Measurements from ENCODE around the gene HERC3.

HERC3 gene

DNA sequence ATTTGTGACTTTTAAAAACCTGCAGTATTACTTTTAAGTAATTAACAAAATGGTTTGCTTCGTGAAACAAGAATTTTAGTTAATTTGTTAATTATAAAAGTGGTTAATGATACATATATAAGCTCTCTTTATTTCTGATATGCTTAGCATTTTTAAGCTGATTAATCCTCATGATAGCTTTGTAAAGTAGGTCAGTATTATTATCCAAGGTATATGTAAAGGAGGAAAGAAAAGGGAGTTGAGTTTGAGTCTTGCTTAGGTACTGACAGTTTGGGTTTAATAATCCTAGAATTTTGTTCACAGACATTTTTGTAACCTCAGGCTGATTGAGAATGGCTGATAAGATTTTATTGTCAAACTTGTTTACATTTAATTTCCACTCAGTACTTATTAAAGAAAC is 21.8 kb downstream of the HERC3 start:
- Mint-ChIP-seq H3K27me3 (no peaks in the 10 kb centered on the region), H3K4me3 (peak overlapping the region; percentile 77)

DNA sequence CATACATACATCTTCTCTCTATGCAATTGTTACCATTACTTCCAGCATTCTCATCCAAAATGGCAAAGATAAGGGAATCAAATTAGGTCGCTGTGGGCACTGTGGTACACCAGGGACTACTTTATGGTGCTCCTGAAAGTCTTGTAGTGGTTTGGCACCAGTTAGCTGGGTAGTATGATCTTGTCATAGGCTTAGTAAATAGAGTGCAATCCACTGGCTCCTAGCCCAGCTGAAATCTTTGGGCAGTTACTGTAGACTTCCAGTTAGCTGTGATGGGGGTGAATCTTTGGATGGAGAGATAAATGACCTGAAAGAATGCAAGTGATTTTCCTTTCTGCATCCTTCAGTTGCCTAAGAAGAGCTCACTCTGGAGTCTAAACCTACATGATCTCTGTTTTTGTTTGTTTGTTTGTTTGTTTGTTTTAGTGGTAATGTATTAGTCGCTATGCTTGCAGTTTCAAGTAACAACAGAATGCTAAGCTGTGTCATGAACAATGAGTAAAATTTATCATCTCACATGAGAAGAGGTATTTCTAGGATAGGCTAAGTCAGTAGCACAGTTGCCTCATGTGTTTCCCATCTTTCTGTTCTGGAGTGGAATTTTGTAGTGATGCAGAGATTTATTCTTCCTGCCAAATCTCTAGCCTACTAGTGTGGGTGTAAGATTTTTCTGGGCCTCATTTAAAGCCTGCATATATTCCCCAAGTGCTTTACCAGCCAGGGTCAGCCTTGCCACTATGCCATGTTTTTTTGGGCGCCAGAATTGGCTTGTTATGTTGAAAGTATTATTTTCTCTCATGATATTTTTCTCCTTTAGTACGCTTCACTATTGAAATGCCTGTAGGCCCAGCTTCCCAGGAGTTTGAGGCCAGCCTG is 24.2 kb downstream of the HERC3 start:
- ATAC-seq (replicated peaks; ENCODE audit: extremely low read depth, poor library complexity, severe bottlenecking): no peak

More for the DNA sequence above, 21.8 kb downstream of the HERC3 start:
- Mint-ChIP-seq H3K27ac (ENCODE audit: low read depth) (peak overlapping the region; percentile 97), H3K4me1 (peaks cover 68% of the 10 kb centered on the region), H3K9me3 (no peaks in the 10 kb centered on the region), H3K36me3 (ENCODE audit: insufficient read depth) (peaks cover 16% of the 10 kb centered on the region)
- no peak for ATAC-seq (replicated peaks; ENCODE audit: extremely low read depth, poor library complexity, severe bottlenecking)
- no peak for DNase-seq (ENCODE audit: low spot score in 2 of 2)

DNA sequence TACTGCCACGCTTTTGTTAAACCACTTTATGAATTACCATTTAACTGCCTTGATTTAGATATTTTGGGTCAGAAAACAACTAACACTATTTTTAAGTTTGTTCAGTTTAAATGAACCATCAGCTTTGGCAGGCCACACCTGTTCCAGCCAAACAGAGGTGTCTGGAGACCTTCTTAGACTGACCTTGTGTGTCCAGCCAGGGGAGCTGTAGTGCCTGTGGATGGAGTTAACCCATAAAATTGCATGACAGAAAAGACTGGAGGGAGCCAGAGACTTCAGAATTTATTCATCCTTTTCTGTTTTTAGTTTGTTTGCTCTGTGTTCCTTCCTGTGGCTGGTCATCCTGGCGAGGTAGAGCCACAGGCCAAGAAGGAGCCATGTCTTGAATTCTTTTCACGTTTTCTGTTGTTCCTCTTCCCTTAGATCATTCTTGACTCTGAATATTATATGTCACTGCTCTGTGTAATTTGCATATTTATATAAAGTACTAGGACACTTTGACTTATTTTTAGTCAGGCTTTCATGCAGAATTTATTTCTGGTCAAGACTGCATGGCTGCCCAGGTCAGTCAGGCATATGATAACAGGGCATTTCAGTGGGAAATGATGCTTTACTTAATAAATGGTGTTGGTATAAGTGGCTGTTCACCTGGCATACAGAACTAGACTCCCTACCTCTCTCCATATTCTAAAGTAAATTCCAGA is 26.7 kb downstream of the HERC3 start:
- DNase-seq (ENCODE audit: low spot score in 2 of 2) (no peak), ATAC-seq (replicated peaks; ENCODE audit: extremely low read depth, poor library complexity, severe bottlenecking) (no peak)
- Mint-ChIP-seq H3K36me3 (ENCODE audit: insufficient read depth) (peaks cover 6% of the 10 kb centered on the region), H3K4me3 (no peak overlapping the region), H3K27me3 (no peaks in the 10 kb centered on the region), H3K27ac (ENCODE audit: low read depth) (no peak overlapping the region), H3K9me3 (peaks cover 4% of the 10 kb centered on the region), H3K4me1 (peaks cover 45% of the 10 kb centered on the region)

More for the DNA sequence above, 24.2 kb downstream of the HERC3 start:
- H3K4me1 Mint-ChIP-seq: peaks cover 62% of the 10 kb centered on the region
- no peaks in the 10 kb centered on the region for H3K27me3 Mint-ChIP-seq
- no peak overlapping the region for H3K4me3 Mint-ChIP-seq
- peaks cover 11% of the 10 kb centered on the region for H3K36me3 Mint-ChIP-seq (ENCODE audit: insufficient read depth)
- DNase-seq (ENCODE audit: low spot score in 2 of 2): no peak
- H3K9me3 Mint-ChIP-seq: no peaks in the 10 kb centered on the region
- H3K27ac Mint-ChIP-seq (ENCODE audit: low read depth): no peak overlapping the region

DNA sequence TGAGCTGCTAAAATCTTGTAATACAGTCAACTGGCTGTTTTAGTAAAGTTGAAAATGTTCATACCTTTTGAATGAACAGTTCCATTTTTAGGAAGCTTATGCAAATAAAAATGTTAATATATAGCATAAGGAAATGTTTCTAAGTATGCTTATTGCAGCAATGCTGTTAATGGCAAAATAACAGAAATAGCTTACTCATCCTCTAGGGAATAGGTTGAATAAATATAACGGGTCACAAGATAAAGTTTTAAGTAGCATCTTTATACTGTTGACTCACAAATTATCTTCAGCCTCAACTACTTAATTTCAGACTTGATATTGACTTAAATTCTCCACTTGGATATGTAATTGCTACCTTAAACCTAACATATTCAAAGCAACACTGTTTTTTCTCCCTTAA is 27.7 kb downstream of the HERC3 start:
- Mint-ChIP-seq H3K4me1 (peaks cover 39% of the 10 kb centered on the region), H3K9me3 (peaks cover 7% of the 10 kb centered on the region), H3K27me3 (no peaks in the 10 kb centered on the region), H3K36me3 (ENCODE audit: insufficient read depth) (peaks cover 6% of the 10 kb centered on the region), H3K4me3 (no peak overlapping the region), H3K27ac (ENCODE audit: low read depth) (no peak overlapping the region)
- DNase-seq (ENCODE audit: low spot score in 2 of 2) (no peak), ATAC-seq (replicated peaks; ENCODE audit: extremely low read depth, poor library complexity, severe bottlenecking) (no peak)

DNA sequence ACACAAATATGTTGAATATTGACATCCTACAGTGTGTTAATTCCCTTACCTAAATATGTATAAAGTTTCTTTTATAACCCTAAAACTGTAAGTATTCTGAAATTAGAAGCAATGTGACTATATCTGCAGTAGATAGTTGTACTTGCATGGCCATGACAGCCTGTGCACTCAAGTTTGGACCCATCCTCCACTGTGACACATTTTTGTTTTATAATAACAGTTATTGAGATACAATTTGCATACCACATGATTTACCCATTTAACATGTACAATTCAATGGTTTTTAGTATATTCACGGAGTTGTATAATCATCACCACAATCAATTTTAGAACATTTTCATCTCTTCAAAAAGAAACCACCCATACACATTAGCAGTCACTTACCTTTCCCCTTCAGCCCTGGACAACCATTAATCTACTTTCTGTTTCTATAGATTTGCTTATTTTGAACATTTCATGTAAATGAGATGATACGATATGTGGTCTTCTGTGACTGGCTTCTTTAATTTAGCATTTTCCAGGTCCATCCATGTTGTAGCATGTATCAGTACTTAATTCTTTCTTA is 29.6 kb downstream of the HERC3 start:
- Mint-ChIP-seq H3K36me3 (ENCODE audit: insufficient read depth) (peaks cover 6% of the 10 kb centered on the region), H3K27me3 (no peaks in the 10 kb centered on the region), H3K4me3 (no peak overlapping the region), H3K4me1 (peaks cover 39% of the 10 kb centered on the region), H3K9me3 (peaks cover 7% of the 10 kb centered on the region), H3K27ac (ENCODE audit: low read depth) (no peak overlapping the region)
- ATAC-seq (replicated peaks; ENCODE audit: extremely low read depth, poor library complexity, severe bottlenecking) (no peak), DNase-seq (ENCODE audit: low spot score in 2 of 2) (no peak)

DNA sequence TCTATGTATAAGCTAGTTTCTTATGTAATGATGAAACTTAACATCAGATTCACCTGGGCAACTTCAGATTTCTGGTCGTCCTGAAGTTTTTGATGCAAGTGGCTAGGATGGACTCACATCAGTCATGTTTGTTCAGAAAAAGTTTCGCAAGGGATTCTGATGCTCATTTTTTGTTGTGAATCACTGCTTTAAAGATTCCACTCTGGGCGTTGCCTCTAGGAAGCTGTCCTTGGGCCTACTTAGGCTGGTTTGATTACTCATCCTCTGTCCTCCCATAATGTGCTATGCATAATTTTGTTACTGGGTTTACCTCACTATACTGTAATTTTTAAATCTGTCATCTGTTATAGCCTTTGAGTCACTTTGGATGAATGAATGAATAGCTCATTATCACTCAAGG is 30.8 kb downstream of the HERC3 start:
- Mint-ChIP-seq H3K36me3 (ENCODE audit: insufficient read depth) (peaks cover 6% of the 10 kb centered on the region), H3K9me3 (peaks cover 7% of the 10 kb centered on the region), H3K4me1 (peaks cover 31% of the 10 kb centered on the region), H3K27ac (ENCODE audit: low read depth) (no peak overlapping the region), H3K4me3 (no peak overlapping the region), H3K27me3 (no peaks in the 10 kb centered on the region)
- DNase-seq (ENCODE audit: low spot score in 2 of 2) (no peak), ATAC-seq (replicated peaks; ENCODE audit: extremely low read depth, poor library complexity, severe bottlenecking) (no peak)

DNA sequence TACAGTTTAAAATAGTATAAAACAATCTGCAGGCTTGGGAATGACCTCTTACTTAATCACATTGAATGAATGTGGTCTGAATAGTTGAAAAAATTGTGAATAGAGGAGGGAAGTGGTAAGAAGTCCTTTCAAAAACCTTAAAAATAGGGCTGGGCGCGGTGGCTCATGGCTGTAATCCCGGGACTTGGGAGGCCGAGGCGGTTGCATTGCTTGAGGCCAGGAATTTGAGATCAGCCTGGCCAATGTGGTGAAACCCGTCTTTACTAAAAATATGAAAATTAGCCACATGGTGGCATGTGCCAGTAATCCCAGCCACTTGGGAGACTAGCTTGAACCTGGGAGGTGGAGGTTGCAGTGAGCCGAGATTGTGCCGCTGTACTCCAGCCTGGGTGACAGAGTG is 36.5 kb downstream of the HERC3 start:
- ATAC-seq (replicated peaks; ENCODE audit: extremely low read depth, poor library complexity, severe bottlenecking) (no peak), DNase-seq (ENCODE audit: low spot score in 2 of 2) (no peak)
- peaks cover 4% of the 10 kb centered on the region for H3K9me3 Mint-ChIP-seq
- peaks cover 2% of the 10 kb centered on the region for H3K36me3 Mint-ChIP-seq (ENCODE audit: insufficient read depth)
- H3K27me3 Mint-ChIP-seq: no peaks in the 10 kb centered on the region
- H3K27ac Mint-ChIP-seq (ENCODE audit: low read depth): no peak overlapping the region
- H3K4me3 Mint-ChIP-seq: no peak overlapping the region
- peaks cover 20% of the 10 kb centered on the region for H3K4me1 Mint-ChIP-seq

DNA sequence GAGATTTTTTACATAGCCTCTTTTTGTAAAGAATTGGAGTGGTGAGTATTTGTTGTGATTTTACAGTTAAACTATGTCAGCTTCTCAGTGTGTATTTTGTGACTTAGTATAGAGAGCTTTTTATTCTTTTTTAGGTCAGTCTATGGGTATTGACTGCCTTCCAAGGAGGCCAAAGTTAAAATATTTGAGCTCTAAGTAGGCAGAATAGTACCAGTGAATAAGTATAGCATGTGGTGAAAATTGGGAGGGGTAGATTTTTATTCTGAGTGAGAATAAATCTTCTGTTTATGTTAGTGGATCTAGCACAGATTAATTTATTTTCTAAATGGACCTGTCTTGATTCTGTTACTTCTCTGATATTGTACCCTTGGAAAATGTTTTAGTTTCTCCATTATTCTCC is 37.5 kb downstream of the HERC3 start:
- peaks cover 2% of the 10 kb centered on the region for H3K36me3 Mint-ChIP-seq (ENCODE audit: insufficient read depth)
- H3K4me1 Mint-ChIP-seq: peaks cover 23% of the 10 kb centered on the region
- DNase-seq (ENCODE audit: low spot score in 2 of 2): no peak
- H3K27me3 Mint-ChIP-seq: no peaks in the 10 kb centered on the region
- ATAC-seq (replicated peaks; ENCODE audit: extremely low read depth, poor library complexity, severe bottlenecking): no peak
- no peak overlapping the region for H3K4me3 Mint-ChIP-seq
- no peaks in the 10 kb centered on the region for H3K9me3 Mint-ChIP-seq
- H3K27ac Mint-ChIP-seq (ENCODE audit: low read depth): no peak overlapping the region

DNA sequence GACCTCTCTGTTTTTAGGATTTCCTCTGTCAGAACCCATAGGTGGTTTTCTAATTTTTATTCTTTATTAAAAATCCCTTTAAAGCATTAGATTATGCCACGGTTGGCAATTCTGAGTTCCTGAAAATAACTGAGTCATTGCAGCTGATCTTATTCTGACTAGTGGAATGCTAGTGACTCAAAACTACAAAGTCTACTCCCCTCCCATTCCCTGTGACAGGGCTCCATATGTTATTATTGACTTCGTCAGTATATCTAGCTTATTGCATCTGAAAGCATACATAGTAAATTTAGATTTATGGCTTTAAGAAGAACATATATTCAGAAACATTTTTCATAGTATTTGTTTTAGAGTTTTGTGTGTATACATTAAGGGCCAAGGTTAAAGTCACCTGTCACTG is 38.5 kb downstream of the HERC3 start:
- Mint-ChIP-seq H3K9me3 (no peaks in the 10 kb centered on the region), H3K27me3 (no peaks in the 10 kb centered on the region), H3K36me3 (ENCODE audit: insufficient read depth) (peaks cover 4% of the 10 kb centered on the region), H3K4me1 (peaks cover 28% of the 10 kb centered on the region), H3K27ac (ENCODE audit: low read depth) (no peak overlapping the region), H3K4me3 (no peak overlapping the region)
- DNase-seq (ENCODE audit: low spot score in 2 of 2): no peak
- no peak for ATAC-seq (replicated peaks; ENCODE audit: extremely low read depth, poor library complexity, severe bottlenecking)

DNA sequence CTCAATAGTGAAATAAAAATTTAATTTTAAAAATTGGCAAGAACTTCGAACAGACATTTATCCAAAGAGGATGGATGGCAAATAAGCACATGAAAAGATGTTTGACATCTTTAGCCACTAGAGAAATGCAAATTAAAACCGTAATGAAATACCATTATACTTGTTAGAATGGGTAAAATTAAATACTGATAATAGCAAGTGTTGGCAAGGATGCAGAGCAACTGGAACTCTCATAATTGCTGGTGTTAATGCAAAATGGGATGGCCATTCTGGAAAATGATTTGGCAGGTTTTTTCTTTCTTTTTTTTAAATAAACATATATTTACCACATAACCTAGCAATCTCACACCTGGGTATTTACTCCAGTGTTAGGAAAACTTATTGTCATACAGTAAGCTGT is 51.7 kb downstream of the HERC3 start:
- H3K27me3 Mint-ChIP-seq: no peaks in the 10 kb centered on the region
- ATAC-seq (replicated peaks; ENCODE audit: extremely low read depth, poor library complexity, severe bottlenecking) (no peak), DNase-seq (ENCODE audit: low spot score in 2 of 2) (no peak)
- H3K4me3 Mint-ChIP-seq: no peak overlapping the region
- no peak overlapping the region for H3K27ac Mint-ChIP-seq (ENCODE audit: low read depth)
- H3K4me1 Mint-ChIP-seq: peaks cover 39% of the 10 kb centered on the region
- H3K36me3 Mint-ChIP-seq (ENCODE audit: insufficient read depth): no peaks in the 10 kb centered on the region
- peaks cover 2% of the 10 kb centered on the region for H3K9me3 Mint-ChIP-seq

DNA sequence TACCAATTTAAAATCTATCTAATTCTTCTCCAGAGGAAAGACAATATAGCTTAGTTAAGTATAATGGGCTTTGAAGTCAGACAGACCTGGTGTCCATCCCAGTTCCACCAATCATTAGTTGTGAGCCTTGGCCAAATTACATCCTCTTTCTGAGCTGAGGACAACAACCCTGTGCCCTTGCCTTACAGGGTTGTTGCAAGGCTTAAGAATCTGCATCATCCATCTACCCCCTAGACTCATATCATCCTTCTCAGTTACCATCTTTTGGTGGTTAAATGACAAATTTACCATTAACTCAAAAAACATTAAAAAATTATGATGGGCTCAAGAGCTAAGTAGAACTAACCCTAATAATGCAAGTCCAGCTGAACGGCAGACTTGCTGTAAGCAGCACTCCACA is 53.7 kb downstream of the HERC3 start:
- Mint-ChIP-seq H3K27me3 (no peaks in the 10 kb centered on the region), H3K4me1 (peaks cover 36% of the 10 kb centered on the region), H3K27ac (ENCODE audit: low read depth) (no peak overlapping the region), H3K36me3 (ENCODE audit: insufficient read depth) (peaks cover 2% of the 10 kb centered on the region), H3K4me3 (no peak overlapping the region), H3K9me3 (no peaks in the 10 kb centered on the region)
- DNase-seq (ENCODE audit: low spot score in 2 of 2) (no peak), ATAC-seq (replicated peaks; ENCODE audit: extremely low read depth, poor library complexity, severe bottlenecking) (no peak)

DNA sequence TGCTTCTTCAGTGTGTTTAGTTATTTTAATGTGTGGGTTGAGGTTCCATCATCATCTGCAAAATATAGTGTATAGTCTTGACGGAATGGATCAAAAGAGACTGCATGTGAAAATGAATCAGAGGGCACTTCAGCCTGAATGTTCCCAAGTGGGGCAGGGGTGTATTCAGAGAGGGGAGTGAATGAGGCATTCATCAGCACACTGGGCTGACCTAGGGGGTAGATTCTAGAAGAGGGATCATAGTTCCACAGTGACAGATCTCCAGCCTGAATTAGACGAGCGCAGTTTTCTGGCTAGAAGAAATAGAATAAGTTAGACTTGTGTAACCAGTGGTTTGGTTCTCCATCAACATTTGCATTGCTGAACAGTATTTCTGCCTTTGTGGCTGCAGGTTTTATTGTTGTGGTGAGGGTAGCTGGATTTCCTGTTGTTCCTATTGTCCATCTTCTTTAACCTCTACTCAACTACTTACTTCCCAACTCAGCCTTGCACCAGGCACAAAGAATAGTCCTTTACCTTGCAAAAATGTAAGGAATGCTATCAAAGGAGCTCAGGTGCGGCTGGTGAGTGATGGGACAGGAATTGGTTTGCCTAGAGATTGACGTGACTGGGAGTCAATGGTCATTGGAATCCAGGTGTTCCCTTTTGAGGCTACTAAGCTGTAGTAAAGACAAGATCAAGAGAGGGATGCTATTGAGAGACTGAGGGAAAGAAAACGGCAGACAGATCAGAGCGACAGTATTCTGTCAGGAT is 54.4 kb downstream of the HERC3 start:
- Mint-ChIP-seq H3K4me1 (peaks cover 36% of the 10 kb centered on the region), H3K4me3 (no peak overlapping the region), H3K9me3 (no peaks in the 10 kb centered on the region)

More for the DNA sequence above, 54.4 kb downstream of the HERC3 start:
- H3K27me3 Mint-ChIP-seq: no peaks in the 10 kb centered on the region
- peaks cover 2% of the 10 kb centered on the region for H3K36me3 Mint-ChIP-seq (ENCODE audit: insufficient read depth)
- ATAC-seq (replicated peaks; ENCODE audit: extremely low read depth, poor library complexity, severe bottlenecking) (no peak), DNase-seq (ENCODE audit: low spot score in 2 of 2) (no peak)
- H3K27ac Mint-ChIP-seq (ENCODE audit: low read depth): no peak overlapping the region

Measured in central memory CD8-positive, alpha-beta T cell (primary cell).